Measurements from ENCODE around the gene BAIAP2. TPM values are rescaled to one million over a fixed set of nuclear protein-coding genes. Genes with fewer than 3 reads are reported as not detected.

BAIAP2 gene
- polyA plus RNA-seq, 1 donor from 2014 or later: 17.5 TPM

GRCh38 chr17:80998118-80998747, 36.7 kb upstream of the BAIAP2 start:
- TF ChIP-seq REST (IDR thresholded peaks at IDR 0.05; ENCODE audit: borderline replicate concordance): no peak
- no peak for TF ChIP-seq MXI1 (conservative IDR thresholded peaks at IDR 0.05; ENCODE audit: poor library complexity, severe bottlenecking)
- no peak for TF ChIP-seq EZH2 (IDR thresholded peaks at IDR 0.05; ENCODE audit: borderline replicate concordance, insufficient read depth, low read length, poor library complexity, severe bottlenecking)
- no peak for TF ChIP-seq SMC3 (conservative IDR thresholded peaks at IDR 0.05; ENCODE audit: poor library complexity)
- no peak for TF ChIP-seq CTCF (IDR thresholded peaks at IDR 0.05; ENCODE audit: poor library complexity, severe bottlenecking)
- TF ChIP-seq EP300 (conservative IDR thresholded peaks at IDR 0.05; ENCODE audit: poor library complexity, severe bottlenecking): no peak
- no peak for TF ChIP-seq POLR2AphosphoS5 (IDR thresholded peaks at IDR 0.05)
- no peaks in the 10 kb centered on the region for H4K20me1 ChIP-seq (ENCODE audit: insufficient read depth)
- no peaks in the 10 kb centered on the region for H3K79me2 ChIP-seq (replicated peaks; ENCODE audit: insufficient read depth, low read length)
- no peak overlapping the region for H3K4me2 ChIP-seq (ENCODE audit: low read length)
- no peaks in the 10 kb centered on the region for H3K9me2 ChIP-seq (ENCODE audit: insufficient read depth, low read length)
- no peaks in the 10 kb centered on the region for H3K36me3 ChIP-seq (ENCODE audit: insufficient read depth, low read length)
- H3K27ac ChIP-seq (ENCODE audit: low read length): no peak overlapping the region
- no peaks in the 10 kb centered on the region for H3F3A ChIP-seq (ENCODE audit: insufficient read depth, low read length, poor library complexity, severe bottlenecking)
- H3K9me3 ChIP-seq (ENCODE audit: low read length): no peaks in the 10 kb centered on the region
- no peak overlapping the region for H3K9ac ChIP-seq (ENCODE audit: low read length)
- no peaks in the 10 kb centered on the region for H3K27me3 ChIP-seq (ENCODE audit: insufficient read depth, low read depth, low read length)
- no peak overlapping the region for H2AFZ ChIP-seq (ENCODE audit: low read depth, low read length)
- no peak overlapping the region for H3K4me3 ChIP-seq (ENCODE audit: low read length)

GRCh38 chr17:80998748-80999535, 36.0 kb upstream of the BAIAP2 start:
- Histone ChIP-seq H3K79me2 (replicated peaks; ENCODE audit: insufficient read depth, low read length) (no peaks in the 10 kb centered on the region), H3F3A (ENCODE audit: insufficient read depth, low read length, poor library complexity, severe bottlenecking) (no peaks in the 10 kb centered on the region), H3K9me2 (ENCODE audit: insufficient read depth, low read length) (no peaks in the 10 kb centered on the region), H3K9ac (ENCODE audit: low read length) (no peak overlapping the region), H3K4me3 (ENCODE audit: low read length) (no peak overlapping the region), H3K27me3 (ENCODE audit: insufficient read depth, low read depth, low read length) (no peaks in the 10 kb centered on the region), H3K9me3 (ENCODE audit: low read length) (no peaks in the 10 kb centered on the region), H3K4me2 (ENCODE audit: low read length) (no peak overlapping the region), H3K27ac (ENCODE audit: low read length) (no peak overlapping the region), H3K36me3 (ENCODE audit: insufficient read depth, low read length) (no peaks in the 10 kb centered on the region), H4K20me1 (ENCODE audit: insufficient read depth) (no peaks in the 10 kb centered on the region), H2AFZ (ENCODE audit: low read depth, low read length) (no peak overlapping the region)
- TF ChIP-seq POLR2AphosphoS5 (IDR thresholded peaks at IDR 0.05) (no peak), SMC3 (conservative IDR thresholded peaks at IDR 0.05; ENCODE audit: poor library complexity) (no peak), EP300 (conservative IDR thresholded peaks at IDR 0.05; ENCODE audit: poor library complexity, severe bottlenecking) (no peak), EZH2 (IDR thresholded peaks at IDR 0.05; ENCODE audit: borderline replicate concordance, insufficient read depth, low read length, poor library complexity, severe bottlenecking) (no peak), CTCF (IDR thresholded peaks at IDR 0.05; ENCODE audit: poor library complexity, severe bottlenecking) (no peak), MXI1 (conservative IDR thresholded peaks at IDR 0.05; ENCODE audit: poor library complexity, severe bottlenecking) (no peak), TAF1 (IDR thresholded peaks at IDR 0.05; ENCODE audit: low read depth) (no peak), RAD21 (conservative IDR thresholded peaks at IDR 0.05) (no peak), REST (IDR thresholded peaks at IDR 0.05; ENCODE audit: borderline replicate concordance) (no peak)
